K562 (cell line): ENCODE data around the gene MYO1A. TPM values are rescaled to one million over a fixed set of nuclear protein-coding genes. Genes with fewer than 3 reads are reported as not detected.

Experiments used
- ELK1 ChIP-seq: sonication (generic); formaldehyde crosslinking; IDR thresholded peaks from 2 replicates; pipeline ENCODE4 v1.8.1; 2022; ENCODE audit warnings: missing genetic modification reagents
- GATA2 ChIP-seq: sonication (generic); formaldehyde crosslinking; IDR thresholded peaks from 2 replicates; pipeline ENCODE4 v1.4.0; 2020; ENCODE audit warnings: mild to moderate bottlenecking, missing genetic modification reagents
- HBP1 ChIP-seq: fragments of 450-650 bp; formaldehyde crosslinking; IDR thresholded peaks from 2 replicates; pipeline ENCODE4 v1.4.0; 2022; ENCODE audit warnings: missing genetic modification characterization
- KAT7 ChIP-seq: sonication (generic); formaldehyde crosslinking; IDR thresholded peaks from 2 replicates; pipeline ENCODE4 v1.8.0; 2022; ENCODE audit warnings: missing genetic modification reagents, mild to moderate bottlenecking, borderline replicate concordance
- KLF13 ChIP-seq: fragments of 450-650 bp; IDR thresholded peaks from 2 replicates; pipeline ENCODE4 v1.6.1; 2016; ENCODE audit warnings: missing genetic modification characterization, low read depth, mild to moderate bottlenecking, missing compliant biosample characterization, moderate library complexity, borderline replicate concordance
- MITF ChIP-seq: IDR thresholded peaks from 2 replicates; pipeline ENCODE4 v1.6.1; 2014; ENCODE audit warnings: antibody characterized with exemption
- NR0B1 ChIP-seq: fragments of 450-650 bp; IDR thresholded peaks from one replicate; pipeline ENCODE4 v1.6.1; 2018; ENCODE audit warnings: mild to moderate bottlenecking, moderate library complexity; ENCODE audit not compliant: partially characterized antibody
- RNF2 ChIP-seq: sonication (generic); IDR thresholded peaks from 2 replicates; pipeline ENCODE4 v1.6.1; 2016
- SETDB1 ChIP-seq: IDR thresholded peaks from one replicate; pipeline ENCODE4 v1.6.1; 2012; ENCODE audit warnings: low read length, control low read depth, inconsistent platforms
- SMARCA5 ChIP-seq: fragments of 450-650 bp; IDR thresholded peaks from 2 replicates; pipeline ENCODE4 v1.6.1; 2016
- SREBF1 ChIP-seq: fragments of 150-350 bp; IDR thresholded peaks from 2 replicates; pipeline ENCODE4 v1.6.1; 2014; ENCODE audit warnings: antibody characterized with exemption, low read depth, low read length, borderline replicate concordance
- SRSF9 ChIP-seq: fragments of 200-400 bp; formaldehyde crosslinking; IDR thresholded peaks from 2 replicates; pipeline ENCODE4 v1.6.1; 2017; ENCODE audit warnings: low read depth, low read length, borderline replicate concordance
- UBTF ChIP-seq, 2 experiments: IDR thresholded peaks; 2 replicates each; pipeline ENCODE4 v1.6.1; 2012; ENCODE audit warnings: improper control_type of control experiment in 2 of 2, low read depth in 2 of 2, low read length in 2 of 2, borderline replicate concordance in 1 of 2
- YY1 ChIP-seq, 3 experiments: IDR thresholded peaks; 2 replicates each; pipeline ENCODE4 v1.6.1; 2011; ENCODE audit warnings: low read length in 2 of 3, mild to moderate bottlenecking in 2 of 3, moderate library complexity in 2 of 3, borderline replicate concordance in 1 of 3, control low read depth in 1 of 3, low read depth in 1 of 3; ENCODE audit not compliant: insufficient read depth in 3 of 3, insufficient replicate concordance in 2 of 3, control insufficient read depth in 1 of 3, insufficient read length in 1 of 3; ENCODE audit errors: extremely low read depth in 1 of 3
- ZNF217 ChIP-seq: sonication (generic); formaldehyde crosslinking; IDR thresholded peaks from 2 replicates; pipeline ENCODE4 v1.8.0; 2022; ENCODE audit warnings: mild to moderate bottlenecking, missing genetic modification reagents
- ZNF778 ChIP-seq: fragments of 450-650 bp; formaldehyde crosslinking; IDR thresholded peaks from 2 replicates; pipeline ENCODE4 v1.4.0; 2020; ENCODE audit warnings: mild to moderate bottlenecking, moderate library complexity
- ZSCAN29 ChIP-seq: fragments of 450-650 bp; IDR thresholded peaks from 2 replicates; pipeline ENCODE4 v1.6.1; 2017
- polyA plus RNA-seq, 8 experiments: library from polyadenylated mRNA; depleted of rRNA in 4 of 8; stranded (reverse) in 5 of 8; unstranded in 3 of 8; fragments of >200 nt; fragmentation: Nextera tagmentation in 2 of 8; fragmentation: Illumina TruSeq in 1 of 8; extraction: Ambion mirVana in 2 of 8; extraction: Trizol in 1 of 8; gene quantifications; 2 replicates each; pipeline versions ENCODE4 v1.2.1 to v1.2.3, GENCODE V29; 2011 to 2014; ENCODE audit warnings: inconsistent platforms in 1 of 8, missing spikeins in 1 of 8
- total RNA-seq, 7 experiments: library from RNA; depleted of rRNA in 6 of 7; stranded (reverse); fragments of >200 nt in 6 of 7; fragmentation: Illumina TruSeq in 2 of 7; extraction: Trizol in 2 of 7; gene quantifications; 2 replicates each; pipeline versions ENCODE4 v1.2.1 to v1.2.3, GENCODE V29; 2011 to 2021; ENCODE audit warnings: low replicate concordance in 1 of 7

MYO1A gene
- total and polyA plus RNA-seq, 9 of the 15 experiments (the other 6 are each of a cell fraction or from before 2014, with no cell fraction given): 0.03 to 0.29 (median 0.14) TPM; not detected in 2

- TF ChIP-seq KAT7 (CRISPR knock-in tag) (no peak), ELK1 (no peak), SETDB1 (no peak), SREBF1 (no peak), ZSCAN29 (no peak), ZNF778 (CRISPR knock-in tag) (no peak), MITF (no peak), YY1 (IDR thresholded peaks at IDR 0.05; ENCODE audit: borderline replicate concordance in 1 of 3, control insufficient read depth in 1 of 3, extremely low read depth in 1 of 3, insufficient read depth in 3 of 3, insufficient read length in 1 of 3, insufficient replicate concordance in 2 of 3, low read depth in 1 of 3, low read length in 2 of 3) (no peak), NR0B1 (no peak), RNF2 (no peak), GATA2 (no peak), UBTF (IDR thresholded peaks at IDR 0.05; ENCODE audit: borderline replicate concordance in 1 of 2, low read depth in 2 of 2, low read length in 2 of 2) (no peak), HBP1 (CRISPR knock-in tag) (no peak), SMARCA5 (0 out of 2 replicates have a peak, but pooled peaks have one; percentile 48), KLF13 (tag) (no peak), SRSF9 (no peak), ZNF217 (CRISPR knock-in tag) (no peak)
Measured at GRCh38 chr12:57096748-57097553, 47.0 kb upstream of the MYO1A start (continued).
